Measurements from ENCODE around the gene SPSB1. TPM values are rescaled to one million over a fixed set of nuclear protein-coding genes. Genes with fewer than 3 reads are reported as not detected.
A peak's percentile ranks its signal among the peaks of the same experiment; 100 is the strongest.

SPSB1 gene
- total RNA-seq, 4 donors from 2014 or later: 18.9 to 64.9 (median 41.8) TPM

DNA sequence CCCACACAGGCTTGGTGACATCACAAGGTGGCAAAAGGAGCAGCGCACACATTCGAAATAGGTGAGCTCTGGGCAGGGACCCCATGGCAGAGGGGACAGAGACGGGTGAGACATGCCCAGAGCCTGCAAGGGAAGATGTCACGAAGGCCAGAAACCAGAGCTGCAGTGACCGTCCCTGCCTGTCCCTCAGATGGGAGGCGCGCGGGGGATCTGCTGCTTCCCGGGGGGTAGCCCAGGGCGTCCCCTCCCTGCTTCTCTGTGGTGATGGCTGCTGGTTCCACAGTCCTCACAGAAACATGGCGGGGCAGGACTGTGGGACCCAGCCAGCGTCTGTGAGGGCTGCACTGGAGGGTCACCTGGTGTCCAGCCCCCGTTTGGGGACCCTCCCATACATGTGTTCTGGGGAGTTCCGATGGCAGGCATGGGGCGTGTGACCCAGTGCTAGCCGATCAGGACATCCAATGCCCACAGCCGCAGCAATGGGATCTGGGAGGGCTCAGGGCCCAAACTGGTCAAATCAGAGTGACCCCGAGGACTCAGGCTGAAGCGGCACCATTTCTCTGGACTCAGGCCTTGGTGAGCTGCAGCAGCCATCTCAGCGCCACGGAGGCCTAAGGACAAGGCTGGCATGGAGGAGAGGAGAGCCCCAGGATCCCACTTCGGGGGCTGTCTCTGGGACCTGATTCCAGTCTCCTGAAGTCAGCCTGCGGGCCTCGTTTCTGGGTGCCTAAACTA lies 20.7 kb upstream of the SPSB1 start:
- no peak overlapping the region for H3K27ac ChIP-seq
- H3K27me3 ChIP-seq: no peaks in the 10 kb centered on the region
- WGBS, 2 donors: 93 to 96% methylated on average over 16 to 22 of the region's 24 CpGs
- no peak for DNase-seq (ENCODE audit: low spot score in 2 of 2)
- peaks cover 0 to 27% (median 0%) of the 10 kb centered on the region in 3 donors for H3K36me3 ChIP-seq
- H3K4me1 ChIP-seq: peaks cover 0 to 26% (median under 1%) of the 10 kb centered on the region in 4 donors
- TF ChIP-seq POLR2A (IDR thresholded peaks at IDR 0.05): no peak
- TF ChIP-seq, protein P1, sequence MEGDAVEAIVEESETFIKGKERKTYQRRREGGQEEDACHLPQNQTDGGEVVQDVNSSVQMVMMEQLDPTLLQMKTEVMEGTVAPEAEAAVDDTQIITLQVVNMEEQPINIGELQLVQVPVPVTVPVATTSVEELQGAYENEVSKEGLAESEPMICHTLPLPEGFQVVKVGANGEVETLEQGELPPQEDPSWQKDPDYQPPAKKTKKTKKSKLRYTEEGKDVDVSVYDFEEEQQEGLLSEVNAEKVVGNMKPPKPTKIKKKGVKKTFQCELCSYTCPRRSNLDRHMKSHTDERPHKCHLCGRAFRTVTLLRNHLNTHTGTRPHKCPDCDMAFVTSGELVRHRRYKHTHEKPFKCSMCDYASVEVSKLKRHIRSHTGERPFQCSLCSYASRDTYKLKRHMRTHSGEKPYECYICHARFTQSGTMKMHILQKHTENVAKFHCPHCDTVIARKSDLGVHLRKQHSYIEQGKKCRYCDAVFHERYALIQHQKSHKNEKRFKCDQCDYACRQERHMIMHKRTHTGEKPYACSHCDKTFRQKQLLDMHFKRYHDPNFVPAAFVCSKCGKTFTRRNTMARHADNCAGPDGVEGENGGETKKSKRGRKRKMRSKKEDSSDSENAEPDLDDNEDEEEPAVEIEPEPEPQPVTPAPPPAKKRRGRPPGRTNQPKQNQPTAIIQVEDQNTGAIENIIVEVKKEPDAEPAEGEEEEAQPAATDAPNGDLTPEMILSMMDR (IDR thresholded peaks at IDR 0.05): no peak
- TF ChIP-seq EP300 (IDR thresholded peaks at IDR 0.05): no peak
- no peak overlapping the region for H3K4me3 ChIP-seq
- H3K9me3 ChIP-seq: no peaks in the 10 kb centered on the region

DNA sequence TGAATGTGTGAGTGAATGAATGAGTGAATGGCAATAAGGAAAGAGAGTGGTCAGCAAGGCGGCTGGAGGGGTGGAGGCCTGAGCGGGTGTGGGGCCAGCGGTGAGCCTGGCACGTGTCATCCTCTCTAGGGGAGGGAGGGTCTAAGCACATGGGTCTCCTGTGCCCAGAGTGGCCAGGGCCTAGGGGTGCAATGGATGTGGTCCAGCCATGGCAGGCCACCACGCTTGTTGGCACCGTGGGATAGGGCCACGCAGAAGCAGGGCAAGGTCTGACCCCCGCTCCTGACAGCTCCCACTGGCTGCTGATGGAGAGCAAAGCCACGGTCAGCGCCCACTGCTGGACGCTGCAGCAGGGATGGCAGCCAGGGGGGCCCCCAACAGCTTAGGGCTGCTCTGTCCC lies 19.5 kb upstream of the SPSB1 start:
- TF ChIP-seq, protein P1 (IDR thresholded peaks at IDR 0.05): no peak
- no peak for TF ChIP-seq EP300 (IDR thresholded peaks at IDR 0.05)
- TF ChIP-seq POLR2A (IDR thresholded peaks at IDR 0.05): no peak
- Histone ChIP-seq H3K9me3 (no peaks in the 10 kb centered on the region), H3K4me3 (no peak overlapping the region), H3K4me1 (peaks cover 0 to 21% (median 0%) of the 10 kb centered on the region in 4 donors), H3K27ac (no peak overlapping the region), H3K27me3 (no peaks in the 10 kb centered on the region), H3K36me3 (peaks cover 0 to 35% (median 0%) of the 10 kb centered on the region in 3 donors)
- WGBS, 2 donors: 66 to 78% methylated on average over 10 to 11 of the region's 11 CpGs
- DNase-seq (ENCODE audit: low spot score in 2 of 2): no peak

DNA sequence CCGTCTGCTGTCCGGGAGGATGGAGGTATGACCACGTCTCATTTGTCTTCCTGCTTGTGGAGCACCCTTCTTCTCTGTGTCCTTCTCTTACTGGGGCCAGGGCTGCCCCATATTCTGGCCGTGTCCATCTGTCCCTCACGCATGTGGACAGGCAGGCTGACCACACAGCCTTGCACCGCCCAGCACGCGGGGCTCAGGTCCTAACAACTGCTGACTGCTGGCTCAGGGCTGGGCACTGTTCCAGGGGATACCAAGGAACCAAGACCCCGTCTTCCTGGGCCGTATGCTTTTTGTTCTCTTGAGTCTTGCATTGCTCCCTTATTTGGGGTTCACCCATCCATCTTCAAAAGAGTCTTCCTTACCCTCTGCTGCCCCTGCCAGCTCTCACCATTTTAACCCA lies 17.5 kb upstream of the SPSB1 start:
- Histone ChIP-seq H3K4me1 (peaks cover 0 to 38% (median 10%) of the 10 kb centered on the region in 4 donors), H3K36me3 (peaks cover 0 to 16% (median 0%) of the 10 kb centered on the region in 3 donors), H3K4me3 (no peak overlapping the region), H3K27me3 (no peaks in the 10 kb centered on the region), H3K9me3 (no peaks in the 10 kb centered on the region), H3K27ac (no peak overlapping the region)
- TF ChIP-seq EP300 (IDR thresholded peaks at IDR 0.05): no peak
- TF ChIP-seq POLR2A (IDR thresholded peaks at IDR 0.05): no peak
- TF ChIP-seq, protein P1 (IDR thresholded peaks at IDR 0.05): no peak
- 71 to 80% methylated on average over 10 of the region's 10 CpGs for WGBS, 2 donors
- DNase-seq (ENCODE audit: low spot score in 2 of 2): no peak

DNA sequence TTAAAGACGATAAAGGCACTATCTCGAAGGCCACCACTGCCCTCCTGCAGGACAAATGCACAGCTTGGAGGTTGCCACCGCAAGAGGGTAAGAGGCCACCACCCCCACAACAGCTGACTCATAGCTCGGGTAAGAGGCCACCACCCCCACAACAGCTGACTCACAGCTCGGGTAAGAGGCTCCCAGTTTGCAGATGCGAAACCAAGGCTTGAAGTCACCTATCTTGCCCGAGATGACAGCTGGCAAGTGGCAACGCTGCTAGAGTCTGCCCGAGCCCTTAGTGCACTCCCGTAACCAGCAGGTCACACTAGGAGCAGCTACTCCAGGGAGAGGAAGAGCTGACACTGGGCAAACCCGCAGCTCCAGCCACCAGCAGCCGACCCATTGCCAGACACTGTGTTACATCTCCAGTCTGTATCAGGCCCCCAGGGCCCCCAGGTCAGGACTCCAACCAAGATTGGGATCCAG lies 17.1 kb upstream of the SPSB1 start:
- TF ChIP-seq POLR2A (IDR thresholded peaks at IDR 0.05): no peak
- TF ChIP-seq, protein P1 (IDR thresholded peaks at IDR 0.05): no peak
- TF ChIP-seq EP300 (IDR thresholded peaks at IDR 0.05): no peak
- H3K9me3 ChIP-seq: no peaks in the 10 kb centered on the region
- H3K27me3 ChIP-seq: no peaks in the 10 kb centered on the region
- no peak overlapping the region for H3K4me3 ChIP-seq
- DNase-seq (ENCODE audit: low spot score in 2 of 2): no peak
- WGBS, 2 donors: 46 to 56% methylated on average over 11 of the region's 12 CpGs
- H3K4me1 ChIP-seq: peaks cover 0 to 38% (median 12%) of the 10 kb centered on the region in 4 donors
- peaks cover 0 to 16% (median 0%) of the 10 kb centered on the region in 3 donors for H3K36me3 ChIP-seq
- H3K27ac ChIP-seq: peak overlapping the region in 1 of 4 donors; percentile 41

DNA sequence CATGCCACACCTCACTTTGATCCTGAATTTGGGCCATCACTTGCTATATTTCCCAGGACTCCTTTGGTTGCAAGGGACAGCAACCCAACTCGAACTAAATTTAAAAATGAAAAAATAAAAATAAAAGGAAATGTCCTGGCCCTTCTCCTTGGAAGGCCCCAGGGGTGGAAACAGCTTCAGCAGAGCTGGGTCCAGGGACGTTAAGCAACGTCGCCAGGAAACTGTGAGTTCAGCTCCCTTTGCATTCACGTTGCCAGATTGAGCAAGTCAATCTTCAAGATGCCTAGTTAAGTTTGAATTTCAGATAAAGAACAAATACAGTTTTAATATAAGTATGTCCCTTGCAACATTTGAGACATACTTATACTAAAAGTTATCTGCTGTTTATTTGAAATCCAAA lies 14.6 kb upstream of the SPSB1 start:
- DNase-seq (ENCODE audit: low spot score in 2 of 2): no peak
- Histone ChIP-seq H3K4me1 (peaks cover 0 to 54% (median 16%) of the 10 kb centered on the region in 4 donors), H3K9me3 (no peaks in the 10 kb centered on the region), H3K4me3 (no peak overlapping the region), H3K27me3 (no peaks in the 10 kb centered on the region), H3K36me3 (peaks cover 0 to 8% (median 0%) of the 10 kb centered on the region in 3 donors), H3K27ac (peak overlapping the region in 1 of 4 donors; percentile 52)
- WGBS, 2 donors: 69 to 75% methylated on average over 5 of the region's 5 CpGs
- TF ChIP-seq, protein P1 (IDR thresholded peaks at IDR 0.05): no peak
- TF ChIP-seq POLR2A (IDR thresholded peaks at IDR 0.05) (no peak), EP300 (IDR thresholded peaks at IDR 0.05) (peak in 1 of 2 donors; percentile 61)
